Thymus (tissue), 11 donors: ENCODE measurements around the gene TRAPPC1. TPM values are rescaled to one million over a fixed set of nuclear protein-coding genes. Genes with fewer than 3 reads are reported as not detected.
A peak's percentile ranks its signal among the peaks of the same experiment; 100 is the strongest.

Experiments used
- DNase-seq, 9 donors: peaks; one replicate each; pipeline ENCODE4 v3.0.0-alpha.2; 2013; ENCODE audit warnings: low spot score in 9 of 9, low read depth in 6 of 9, missing footprints in 1 of 9
- H3K27ac ChIP-seq, 2 donors: one replicate each; pipeline ENCODE4 v1.5.1; 2013; ENCODE audit warnings: control low read depth in 1 of 2, low read depth in 1 of 2, low read length in 1 of 2, mild to moderate bottlenecking in 1 of 2, moderate library complexity in 1 of 2
- H3K27me3 ChIP-seq, 2 donors: one replicate each; pipeline ENCODE4 v1.5.1; 2013; ENCODE audit warnings: low read length in 1 of 2; ENCODE audit not compliant: control insufficient read depth in 2 of 2, insufficient read depth in 1 of 2
- H3K36me3 ChIP-seq, 2 donors: one replicate each; pipeline ENCODE4 v1.5.1; 2013; ENCODE audit warnings: low read length in 1 of 2, mild to moderate bottlenecking in 1 of 2, moderate library complexity in 1 of 2; ENCODE audit not compliant: control insufficient read depth in 2 of 2, insufficient read depth in 2 of 2
- H3K4me1 ChIP-seq, 2 donors: one replicate each; pipeline ENCODE4 v1.5.1; 2013; ENCODE audit warnings: low read length in 2 of 2; ENCODE audit not compliant: control insufficient read depth in 2 of 2, insufficient read depth in 2 of 2
- H3K4me3 ChIP-seq, 2 donors: one replicate each; pipeline ENCODE4 v1.5.1; 2013; ENCODE audit warnings: low read length in 2 of 2, control low read depth in 1 of 2, mild to moderate bottlenecking in 1 of 2
- H3K9me3 ChIP-seq, 2 donors: one replicate each; pipeline ENCODE4 v1.5.1; 2013; ENCODE audit warnings: low read length in 1 of 2, mild to moderate bottlenecking in 1 of 2; ENCODE audit not compliant: control insufficient read depth in 2 of 2, insufficient read depth in 1 of 2
- WGBS: extraction: QIAGEN DNeasy Blood & Tissue Kit; methylation state at CpG from one replicate; pipeline ENCODE4 v1.1.7; 2013; 5-methylcytosine and 5-hydroxymethylcytosine counted together
- polyA plus RNA-seq: library from polyadenylated mRNA; stranded (reverse); fragments of 200-250 nt; gene quantifications from one replicate; pipeline ENCODE4 v1.2.3, GENCODE V29; 2013
- total RNA-seq: library from RNA; stranded (reverse); fragments of 120-200 nt; gene quantifications from one replicate; pipeline ENCODE4 v1.2.4, GENCODE V29; 2013
- donor health status: healthy.

Gene TRAPPC1
- total and polyA plus RNA-seq, 2 donors = 29.0 to 137 TPM

DNA sequence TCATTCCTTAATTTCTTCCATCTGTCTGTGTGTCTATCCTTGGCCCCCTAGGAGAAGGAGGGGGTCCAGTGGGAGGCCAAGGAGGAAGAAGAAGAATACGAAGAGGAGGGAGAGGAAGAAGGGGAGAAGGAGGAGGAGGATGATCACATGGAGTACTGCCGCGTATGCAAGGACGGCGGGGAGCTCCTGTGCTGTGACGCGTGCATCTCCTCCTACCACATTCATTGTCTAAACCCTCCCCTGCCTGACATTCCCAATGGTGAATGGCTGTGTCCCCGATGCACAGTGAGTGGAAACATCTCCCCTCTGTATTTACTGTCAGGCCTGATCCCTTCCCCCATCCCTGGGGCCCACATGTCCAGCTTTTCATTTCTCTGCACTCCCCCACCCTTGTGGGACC is 36.9 kb downstream of the TRAPPC1 start:
- Histone ChIP-seq H3K4me1 (peaks cover 0 to 3% of the 10 kb centered on the region in 2 donors), H3K4me3 (no peak overlapping the region), H3K27me3 (no peaks in the 10 kb centered on the region), H3K27ac (no peak overlapping the region), H3K9me3 (no peaks in the 10 kb centered on the region), H3K36me3 (peaks cover 80 to 88% of the 10 kb centered on the region in 2 donors)
- no peak for DNase-seq
- WGBS = 99% methylated on average over 8 of the region's 8 CpGs

DNA sequence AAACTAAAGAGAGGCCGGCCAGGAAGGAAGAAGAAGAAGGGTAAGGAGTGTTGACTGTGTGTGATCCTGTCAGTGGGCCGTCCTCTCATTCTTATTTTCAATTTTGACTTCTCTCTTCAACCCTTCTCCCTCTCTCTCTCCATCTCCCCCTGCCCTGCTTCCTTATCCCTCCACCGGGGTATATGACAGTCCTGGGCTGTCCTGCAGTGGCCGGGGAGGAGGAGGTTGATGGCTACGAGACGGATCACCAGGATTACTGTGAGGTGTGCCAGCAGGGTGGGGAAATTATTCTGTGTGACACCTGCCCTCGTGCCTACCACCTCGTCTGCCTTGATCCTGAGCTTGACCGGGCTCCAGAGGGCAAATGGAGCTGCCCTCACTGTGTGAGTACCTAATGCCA is 37.5 kb downstream of the TRAPPC1 start:
- Histone ChIP-seq H3K36me3 (peaks cover 77 to 88% of the 10 kb centered on the region in 2 donors), H3K4me3 (no peak overlapping the region), H3K9me3 (no peaks in the 10 kb centered on the region), H3K4me1 (peaks cover 0 to 9% of the 10 kb centered on the region in 2 donors), H3K27me3 (no peaks in the 10 kb centered on the region), H3K27ac (no peak overlapping the region)
- no peak for DNase-seq
- WGBS = 99% methylated on average over 9 of the region's 9 CpGs

DNA sequence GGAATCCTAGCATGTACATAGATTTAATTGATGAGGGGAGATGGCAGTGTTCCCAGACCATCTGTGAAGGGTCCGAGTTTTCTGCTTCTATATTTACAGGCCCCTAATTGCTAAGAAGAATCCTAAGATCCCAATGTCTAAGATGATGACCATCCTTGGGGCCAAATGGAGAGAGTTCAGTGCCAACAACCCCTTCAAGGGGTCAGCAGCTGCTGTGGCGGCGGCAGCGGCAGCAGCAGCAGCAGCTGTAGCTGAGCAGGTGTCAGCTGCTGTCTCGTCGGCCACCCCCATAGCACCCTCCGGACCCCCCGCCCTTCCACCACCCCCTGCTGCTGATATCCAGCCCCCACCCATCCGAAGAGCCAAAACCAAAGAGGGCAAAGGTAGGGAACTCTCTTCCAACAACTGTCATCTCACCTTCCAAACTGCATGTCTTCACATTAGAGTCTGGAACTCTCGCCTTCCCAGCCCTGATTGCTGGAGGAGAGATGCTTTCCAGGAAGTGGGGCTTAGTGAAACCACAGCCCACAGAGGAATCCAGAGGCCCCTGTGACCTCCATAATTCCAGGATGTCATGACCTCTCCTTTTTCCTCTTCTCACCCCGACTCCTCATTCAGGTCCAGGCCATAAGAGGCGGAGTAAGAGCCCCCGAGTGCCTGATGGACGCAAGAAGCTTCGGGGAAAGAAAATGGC is 38.4 kb downstream of the TRAPPC1 start:
- H3K4me1 ChIP-seq = peaks cover 6 to 17% of the 10 kb centered on the region in 2 donors
- H3K27ac ChIP-seq = no peak overlapping the region
- no peak overlapping the region for H3K4me3 ChIP-seq
- no peaks in the 10 kb centered on the region for H3K27me3 ChIP-seq
- no peaks in the 10 kb centered on the region for H3K9me3 ChIP-seq
- DNase-seq = no peak
- peaks cover 69 to 85% of the 10 kb centered on the region in 2 donors for H3K36me3 ChIP-seq
- over 99% methylated on average over 15 of the region's 15 CpGs for WGBS

DNA sequence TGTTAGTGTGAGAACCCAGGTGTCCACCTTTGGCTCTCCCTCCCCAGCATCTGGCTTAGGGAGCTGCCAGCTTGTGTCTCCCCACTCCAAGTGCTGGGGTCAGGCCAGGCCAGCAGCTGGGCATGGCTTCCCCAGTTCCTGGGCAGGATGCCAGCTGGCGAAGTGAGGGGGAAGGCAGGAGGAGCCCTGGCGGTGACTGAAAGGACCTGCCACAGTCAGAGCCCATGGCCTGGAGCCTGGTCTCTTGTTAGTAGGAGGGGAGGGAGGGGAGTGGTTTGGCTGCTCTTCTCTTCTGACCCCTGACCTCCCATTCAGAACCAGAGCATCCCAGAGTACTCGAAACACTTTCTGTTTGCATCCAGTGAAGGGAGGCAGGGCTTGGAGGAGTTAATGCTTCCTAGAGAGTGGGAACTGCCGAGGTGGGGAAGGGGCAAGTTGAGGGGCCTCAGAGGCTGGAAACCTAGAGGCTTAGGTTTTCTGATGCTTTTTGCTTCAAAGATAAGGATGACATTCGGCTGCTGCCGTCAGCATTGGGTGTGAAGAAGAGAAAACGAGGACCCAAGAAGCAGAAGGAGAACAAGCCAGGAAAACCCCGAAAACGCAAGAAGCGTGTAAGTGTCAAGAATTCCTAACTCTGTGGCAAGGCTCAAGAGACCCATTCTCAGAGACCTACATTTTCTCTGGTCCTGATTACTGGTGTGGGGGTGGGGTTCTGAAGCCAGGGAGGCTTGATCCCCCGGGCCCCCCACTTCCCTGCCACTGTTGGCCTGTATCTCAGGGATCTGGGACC is 42.4 kb downstream of the TRAPPC1 start:
- Histone ChIP-seq H3K36me3 (peaks cover 36 to 50% of the 10 kb centered on the region in 2 donors), H3K27ac (peak overlapping the region; percentile 73 to 96), H3K4me1 (peaks cover 14 to 41% of the 10 kb centered on the region in 2 donors), H3K9me3 (peaks cover 0 to 6% of the 10 kb centered on the region in 2 donors), H3K27me3 (no peaks in the 10 kb centered on the region), H3K4me3 (no peak overlapping the region)
- peak in 1 of 9 donors; percentile 10 for DNase-seq
- 80% methylated on average over 11 of the region's 11 CpGs for WGBS

DNA sequence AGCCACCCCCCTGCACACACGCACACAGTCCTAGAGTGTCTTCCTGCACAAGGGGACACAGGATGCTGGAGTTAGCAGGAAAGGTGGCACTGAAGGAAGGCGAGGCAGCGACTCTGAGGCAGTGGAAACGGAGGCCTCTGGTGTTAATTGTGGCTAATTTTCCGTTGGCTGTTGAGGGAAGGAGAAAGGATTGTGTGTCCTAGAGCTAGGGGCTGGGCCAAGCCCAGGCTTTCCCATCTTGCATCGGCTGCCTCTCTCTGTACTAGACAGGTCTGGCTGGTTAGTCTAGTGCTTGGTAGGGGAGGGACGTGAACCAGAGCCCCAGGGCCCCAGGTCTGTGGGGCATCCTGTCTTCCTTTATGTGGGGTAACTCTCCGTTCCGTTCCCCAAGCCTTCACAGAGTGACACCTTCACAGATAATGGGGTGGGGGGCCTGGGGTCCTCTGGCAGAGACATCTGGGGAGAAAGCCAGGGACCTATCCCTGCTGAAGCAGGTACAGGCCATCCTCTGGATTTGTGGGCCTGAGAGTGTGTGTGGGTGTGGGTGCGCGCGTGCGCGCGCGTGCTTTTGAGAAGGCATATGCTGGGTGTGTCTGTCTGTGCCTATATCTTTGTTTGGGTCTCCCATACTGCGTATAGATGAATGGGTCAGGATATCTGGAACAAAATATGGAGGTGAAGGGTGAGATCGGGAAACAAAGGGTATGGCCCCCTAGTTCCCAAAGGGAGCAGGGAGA is 43.4 kb downstream of the TRAPPC1 start, which contains the start of gene CHD3:
TSS of gene CHD3 (plus strand) at position 606 of the 737 bp plus-strand sequence. CDS start 212 bp downstream, outside the sequence.
- Histone ChIP-seq H3K36me3 (peaks cover 25 to 40% of the 10 kb centered on the region in 2 donors), H3K9me3 (peaks cover 0 to 6% of the 10 kb centered on the region in 2 donors), H3K4me3 (peak within 1 kb of the TSS; percentile 82 to 87), H3K27me3 (no peaks in the 10 kb centered on the region), H3K4me1 (peaks cover 17 to 46% of the 10 kb centered on the region in 2 donors), H3K27ac (peak within 1 kb of the TSS; percentile 95 to 96)
- WGBS = 48% methylated on average over 18 of the region's 18 CpGs
- DNase-seq = peak in 2 of 9 donors; percentile 33 to 46

DNA sequence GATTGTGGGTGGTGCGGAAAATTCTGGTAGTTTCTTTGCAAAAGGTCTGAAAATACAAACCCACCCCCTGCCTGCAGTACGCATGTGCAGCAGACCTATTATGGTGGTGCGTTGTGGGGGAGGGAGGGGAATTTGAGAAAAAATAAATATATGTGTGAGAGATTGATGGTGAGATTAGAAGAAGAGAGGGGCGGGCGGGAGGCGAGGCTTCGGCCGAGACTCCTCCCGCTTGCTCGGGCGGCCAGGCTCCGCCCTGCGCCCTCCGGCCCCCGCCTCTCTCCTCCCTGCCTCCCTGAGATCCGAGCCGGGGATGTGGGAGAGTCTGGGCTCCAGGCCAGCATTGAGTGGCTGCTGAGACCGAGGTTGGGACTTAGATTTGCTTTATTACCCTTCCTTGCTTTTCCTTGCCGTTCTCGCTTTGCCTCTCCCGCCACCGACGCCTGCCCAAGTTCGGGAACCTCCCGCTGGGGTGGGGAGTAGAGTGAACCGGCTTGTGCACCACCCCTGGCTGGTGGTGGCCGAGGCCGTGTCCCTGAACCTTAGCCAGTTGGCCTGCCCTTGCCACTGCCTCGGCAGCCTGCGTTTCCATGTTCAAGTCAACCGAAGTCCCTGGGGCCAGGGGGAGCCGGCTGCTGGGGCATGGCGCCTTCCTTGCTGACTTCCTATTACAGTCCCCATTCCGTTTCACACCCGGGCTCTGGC is 44.1 kb downstream of the TRAPPC1 start:
- peak overlapping the region; percentile 82 to 87 for H3K4me3 ChIP-seq
- under 1% methylated on average over 35 of the region's 35 CpGs for WGBS

DNA sequence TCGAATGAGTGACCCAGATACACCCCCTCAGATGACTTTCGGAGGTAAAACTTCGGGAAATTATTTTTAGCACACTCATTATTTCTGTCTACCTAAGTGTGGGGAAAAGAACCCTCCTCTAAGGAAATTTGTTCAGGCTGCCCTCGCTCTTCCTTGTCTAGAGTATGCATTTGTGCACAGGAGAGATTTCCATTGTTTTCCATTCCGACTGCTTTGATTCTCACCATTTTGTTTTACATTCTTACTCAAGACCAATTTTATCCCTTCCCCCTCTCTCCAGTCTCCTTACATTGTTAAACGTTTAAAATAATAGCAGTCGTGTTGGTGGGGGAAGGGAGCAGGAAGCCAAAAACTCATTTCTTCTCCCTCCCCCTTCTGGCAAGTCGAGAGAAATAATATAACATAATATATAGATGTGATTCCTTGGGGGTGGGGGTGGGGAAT is 44.7 kb downstream of the TRAPPC1 start:
- H3K36me3 ChIP-seq = peaks cover 21 to 31% of the 10 kb centered on the region in 2 donors
- no peaks in the 10 kb centered on the region for H3K27me3 ChIP-seq
- H3K4me1 ChIP-seq = peaks cover 26 to 57% of the 10 kb centered on the region in 2 donors
- H3K9me3 ChIP-seq = peaks cover 0 to 6% of the 10 kb centered on the region in 2 donors
- DNase-seq = peak in 1 of 9 donors; percentile 84
- H3K4me3 ChIP-seq = peak overlapping the region; percentile 82 to 87
- WGBS = 2% methylated on average over 8 of the region's 8 CpGs
- peak overlapping the region; percentile 95 to 96 for H3K27ac ChIP-seq

More for the DNA sequence above, 44.1 kb downstream of the TRAPPC1 start:
- H3K9me3 ChIP-seq = peaks cover 0 to 6% of the 10 kb centered on the region in 2 donors
- H3K27ac ChIP-seq = peak overlapping the region; percentile 95 to 96
- DNase-seq = peak in 8 of 9 donors; percentile 80 to 94 (median 88)
- no peaks in the 10 kb centered on the region for H3K27me3 ChIP-seq
- H3K4me1 ChIP-seq = peaks cover 21 to 52% of the 10 kb centered on the region in 2 donors
- H3K36me3 ChIP-seq = peaks cover 22 to 33% of the 10 kb centered on the region in 2 donors
